Measurements from ENCODE around the gene TMEM233. TPM values are rescaled to one million over a fixed set of nuclear protein-coding genes. Genes with fewer than 3 reads are reported as not detected.
A peak's percentile ranks its signal among the peaks of the same experiment; 100 is the strongest.

Gene TMEM233
- total and polyA plus RNA-seq, 9 of the 15 experiments (the other 6 are each of a cell fraction or from before 2014, with no cell fraction given) = 0.04 to 0.17 (median 0.07) TPM; not detected in 2

DNA sequence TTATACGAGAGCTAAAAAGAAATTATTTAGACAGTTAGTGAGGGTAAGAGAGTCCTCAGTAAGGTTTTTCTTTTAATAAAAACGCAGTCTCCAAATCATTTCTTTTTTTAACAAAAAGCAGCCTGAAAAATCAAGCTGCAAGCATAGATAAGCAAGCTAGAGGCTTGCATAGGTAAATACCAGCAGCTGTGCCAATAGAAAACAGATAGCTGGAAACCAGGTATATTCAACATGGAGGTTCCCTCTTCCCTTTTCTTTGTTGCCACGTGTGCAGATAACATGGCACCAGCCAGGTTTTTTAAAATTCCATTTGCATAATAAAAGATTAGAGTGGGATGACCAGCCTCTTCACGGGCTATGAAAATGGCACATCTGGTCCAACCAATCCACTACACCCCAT, 68.3 kb downstream of the TMEM233 start:
- Histone ChIP-seq H3K27me3 (ENCODE audit: control insufficient read depth in 2 of 2, insufficient read depth in 2 of 2, low read length in 2 of 2) (no peaks in the 10 kb centered on the region), H3K9ac (ENCODE audit: insufficient read depth in 1 of 2, low read depth in 2 of 2, low read length in 2 of 2) (no peak overlapping the region), H2AFZ (ENCODE audit: low read depth, low read length) (0 out of 2 replicates have a peak overlapping the region, but pooled peaks have one; percentile 44), H3K9me1 (ENCODE audit: control insufficient read depth, insufficient read depth, low read length) (no peaks in the 10 kb centered on the region), H3K9me3 (replicated peaks; ENCODE audit: control insufficient read depth, insufficient read depth, low read depth, low read length) (no peaks in the 10 kb centered on the region), H3K4me1 (replicated peaks in 1 of 2; ENCODE audit: control insufficient read depth in 2 of 2, insufficient read depth in 2 of 2, low read length in 2 of 2) (peaks cover 10 to 50% of the 10 kb centered on the region in 2 experiments; a peak in 4 of 5 replicates), H3K4me2 (ENCODE audit: insufficient read depth, low read length) (no peak overlapping the region; the same call in 1 of the 2 replicates), H3K27ac (ENCODE audit: extremely low read depth, low read depth, low read length) (no peak overlapping the region), H3K79me2 (ENCODE audit: control insufficient read depth, insufficient read depth, low read length) (no peaks in the 10 kb centered on the region), H3K36me3 (ENCODE audit: control insufficient read depth, insufficient read depth, low read length) (no peaks in the 10 kb centered on the region), H4K20me1 (replicated peaks; ENCODE audit: control insufficient read depth, insufficient read depth, low read length) (no peaks in the 10 kb centered on the region), H3K4me3 (no peak overlapping the region)
- ChIA-PET CTCF (ENCODE audit: low intra/inter-chr PET ratio) (no interaction called here), POLR2A (interaction anchor here (0.9 to 1.1 kb wide), 2 partner anchors 10 to 19 kb away, joined by 3 to 5 read pairs; no protein-coding TSS in a partner anchor)
- DNase-seq (ENCODE audit: extremely low read depth in 1 of 4, low spot score in 3 of 4) (peak in 1 of 4 experiments; percentile 34), FAIRE-seq (no peak), ATAC-seq (no peak)
- intact Hi-C loops (cut with micrococcal nuclease) = loop anchor here (10.0 kb wide), 1 partner anchor 243 kb away; no protein-coding TSS in a partner anchor
- WGBS (ENCODE audit: insufficient coverage, low coverage, missing lambda C conversion rate) = 13% methylated on average over 4 of the region's 4 CpGs
- in situ Hi-C loops (cut with MboI) = no loop called here
- BruUV-seq (replicated peaks) = no TSS peak
- 0 out of 2 replicates have a peak, but pooled peaks have one; percentile 28 for TF ChIP-seq GATA2 (CRISPR knock-in tag; IDR thresholded peaks at IDR 0.05)
- no peak for TF ChIP-seq KLF13 (tag; IDR thresholded peaks at IDR 0.05; ENCODE audit: borderline replicate concordance, low read depth)
- no peak for TF ChIP-seq HNRNPLL (IDR thresholded peaks at IDR 0.05; ENCODE audit: low read depth, low read length, poor library complexity, severe bottlenecking)
- peak; percentile 36; the same call in 1 of the 2 replicates for TF ChIP-seq PHB2 (IDR thresholded peaks at IDR 0.05; ENCODE audit: low read depth)
- TF ChIP-seq NCOR1 (IDR thresholded peaks at IDR 0.05) = peak; percentile 73
- TF ChIP-seq, protein P1, sequence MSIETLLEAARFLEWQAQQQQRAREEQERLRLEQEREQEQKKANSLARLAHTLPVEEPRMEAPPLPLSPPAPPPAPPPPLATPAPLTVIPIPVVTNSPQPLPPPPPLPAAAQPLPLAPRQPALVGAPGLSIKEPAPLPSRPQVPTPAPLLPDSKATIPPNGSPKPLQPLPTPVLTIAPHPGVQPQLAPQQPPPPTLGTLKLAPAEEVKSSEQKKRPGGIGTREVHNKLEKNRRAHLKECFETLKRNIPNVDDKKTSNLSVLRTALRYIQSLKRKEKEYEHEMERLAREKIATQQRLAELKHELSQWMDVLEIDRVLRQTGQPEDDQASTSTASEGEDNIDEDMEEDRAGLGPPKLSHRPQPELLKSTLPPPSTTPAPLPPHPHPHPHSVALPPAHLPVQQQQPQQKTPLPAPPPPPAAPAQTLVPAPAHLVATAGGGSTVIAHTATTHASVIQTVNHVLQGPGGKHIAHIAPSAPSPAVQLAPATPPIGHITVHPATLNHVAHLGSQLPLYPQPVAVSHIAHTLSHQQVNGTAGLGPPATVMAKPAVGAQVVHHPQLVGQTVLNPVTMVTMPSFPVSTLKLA (conservative IDR thresholded peaks at IDR 0.05) = peak in 1 of 2 experiments; percentile 39; a peak in 2 of 4 replicates
- no peak for TF ChIP-seq SREBF2 (CRISPR knock-in tag; IDR thresholded peaks at IDR 0.05)
- no peak for TF ChIP-seq MYBL2 (IDR thresholded peaks at IDR 0.05; ENCODE audit: low read depth)
- no peak for TF ChIP-seq MYBL2 (CRISPR knock-in tag; IDR thresholded peaks at IDR 0.05; ENCODE audit: borderline replicate concordance)
- TF ChIP-seq ZNF197 (CRISPR knock-in tag; IDR thresholded peaks at IDR 0.05; ENCODE audit: low read depth) = 0 out of 2 replicates have a peak, but pooled peaks have one; percentile 28
- TF ChIP-seq ESRRA (IDR thresholded peaks at IDR 0.05; ENCODE audit: borderline replicate concordance, low read depth) = no peak
- TF ChIP-seq TAL1 (IDR thresholded peaks at IDR 0.05) = peak; percentile 95
- TF ChIP-seq ZNF445 (CRISPR knock-in tag; IDR thresholded peaks at IDR 0.05; ENCODE audit: low read depth) = no peak
- TF ChIP-seq ZNF217 (CRISPR knock-in tag; IDR thresholded peaks at IDR 0.05) = no peak
- TF ChIP-seq, protein P2, sequence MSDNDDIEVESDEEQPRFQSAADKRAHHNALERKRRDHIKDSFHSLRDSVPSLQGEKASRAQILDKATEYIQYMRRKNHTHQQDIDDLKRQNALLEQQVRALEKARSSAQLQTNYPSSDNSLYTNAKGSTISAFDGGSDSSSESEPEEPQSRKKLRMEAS (CRISPR knock-in tag; IDR thresholded peaks at IDR 0.05) = no peak; the same call in 1 of the 2 replicates
- TF ChIP-seq FOSL1 (tag; conservative IDR thresholded peaks at IDR 0.05) = no peak
- no peak for TF ChIP-seq SRSF7 (optimal IDR thresholded peaks at IDR 0.05; ENCODE audit: low read depth, low read length)
- TF ChIP-seq, protein P3, sequence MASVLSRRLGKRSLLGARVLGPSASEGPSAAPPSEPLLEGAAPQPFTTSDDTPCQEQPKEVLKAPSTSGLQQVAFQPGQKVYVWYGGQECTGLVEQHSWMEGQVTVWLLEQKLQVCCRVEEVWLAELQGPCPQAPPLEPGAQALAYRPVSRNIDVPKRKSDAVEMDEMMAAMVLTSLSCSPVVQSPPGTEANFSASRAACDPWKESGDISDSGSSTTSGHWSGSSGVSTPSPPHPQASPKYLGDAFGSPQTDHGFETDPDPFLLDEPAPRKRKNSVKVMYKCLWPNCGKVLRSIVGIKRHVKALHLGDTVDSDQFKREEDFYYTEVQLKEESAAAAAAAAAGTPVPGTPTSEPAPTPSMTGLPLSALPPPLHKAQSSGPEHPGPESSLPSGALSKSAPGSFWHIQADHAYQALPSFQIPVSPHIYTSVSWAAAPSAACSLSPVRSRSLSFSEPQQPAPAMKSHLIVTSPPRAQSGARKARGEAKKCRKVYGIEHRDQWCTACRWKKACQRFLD (CRISPR knock-in tag; IDR thresholded peaks at IDR 0.05) = no peak
- no peak for TF ChIP-seq DIDO1 (tag; IDR thresholded peaks at IDR 0.05; ENCODE audit: low read depth)
- peak; percentile 66; the same call in 1 of the 2 replicates for TF ChIP-seq FOXM1 (IDR thresholded peaks at IDR 0.05; ENCODE audit: low read depth)
- no peak for TF ChIP-seq FOXM1 (CRISPR knock-in tag; IDR thresholded peaks at IDR 0.05; ENCODE audit: low read depth)
- TF ChIP-seq ZNF507 (tag; conservative IDR thresholded peaks at IDR 0.05) = no peak

Measured in K562 (cell line).